Fibroblast of skin of back (primary cell): Measurements from ENCODE around the gene KRTAP5-5. TPM values are rescaled to one million over a fixed set of nuclear protein-coding genes. Genes with fewer than 3 reads are reported as not detected.
"Not testable (repeated sequence)": the region's sequence is repeated elsewhere in the genome, so short reads cannot be mapped to it uniquely, and the experiment has no call there.

ENCODE experiments used
- DNase-seq: peaks from one replicate; pipeline ENCODE4 v3.0.0-alpha.2; 2013
- polyA plus RNA-seq, 2 experiments: library from polyadenylated mRNA; unstranded; fragments of 120-200 nt; gene quantifications; one replicate each; pipeline ENCODE4 v1.2.1, GENCODE V29; 2013; ENCODE audit not compliant: insufficient read length in 2 of 2

Gene KRTAP5-5, protein sequence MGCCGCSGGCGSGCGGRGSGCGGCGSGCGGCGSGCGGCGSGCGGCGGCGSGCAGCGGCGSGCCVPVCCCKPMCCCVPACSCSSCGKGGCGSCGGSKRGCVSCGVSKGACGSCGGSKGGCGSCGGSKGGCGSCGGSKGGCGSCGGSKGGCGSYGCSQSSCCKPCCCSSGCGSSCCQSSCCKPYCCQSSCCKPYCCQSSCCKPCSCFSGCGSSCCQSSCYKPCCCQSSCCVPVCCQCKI
- not detected for polyA plus RNA-seq (2013, experiment 1 of 2; ENCODE audit: insufficient read length)
- polyA plus RNA-seq (2013, experiment 2 of 2; ENCODE audit: insufficient read length): not detected

DNA sequence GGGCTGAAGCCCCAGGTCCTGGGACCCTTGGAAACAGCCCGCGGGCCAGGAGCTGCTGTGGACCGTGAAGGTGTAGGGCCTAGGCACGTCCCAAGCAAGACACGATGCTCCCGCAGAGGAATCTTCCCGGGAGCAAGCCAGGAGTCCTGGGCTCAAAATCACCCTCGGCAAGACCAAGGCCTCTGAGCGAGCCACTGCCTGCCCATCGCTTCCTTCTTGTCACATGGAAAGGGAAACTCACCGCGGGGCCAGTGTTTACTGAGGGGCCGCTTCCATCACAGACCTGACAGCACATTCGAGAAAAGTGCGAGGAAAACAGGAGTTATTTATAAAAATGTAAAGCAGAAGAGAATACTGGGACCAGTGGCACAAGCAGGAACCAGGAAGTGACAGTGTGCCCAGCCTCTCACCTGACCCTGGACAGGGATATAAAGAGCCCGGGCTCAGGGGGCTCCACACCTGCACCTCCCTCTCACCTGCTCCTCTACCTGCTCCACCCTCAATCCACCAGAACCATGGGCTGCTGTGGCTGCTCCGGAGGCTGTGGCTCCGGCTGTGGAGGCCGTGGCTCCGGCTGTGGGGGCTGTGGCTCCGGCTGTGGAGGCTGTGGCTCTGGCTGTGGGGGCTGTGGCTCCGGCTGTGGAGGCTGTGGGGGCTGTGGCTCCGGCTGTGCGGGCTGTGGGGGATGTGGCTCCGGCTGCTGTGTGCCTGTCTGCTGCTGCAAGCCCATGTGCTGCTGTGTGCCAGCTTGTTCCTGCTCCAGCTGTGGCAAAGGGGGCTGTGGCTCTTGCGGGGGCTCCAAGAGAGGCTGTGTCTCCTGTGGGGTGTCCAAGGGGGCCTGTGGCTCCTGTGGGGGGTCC is at the start of gene KRTAP5-5:
KRTAP5-5 (plus strand) TSS at position 450 of the 860 bp plus-strand sequence; CDS start at position 516, 66 bp downstream.
- DNase-seq: no peak

DNA sequence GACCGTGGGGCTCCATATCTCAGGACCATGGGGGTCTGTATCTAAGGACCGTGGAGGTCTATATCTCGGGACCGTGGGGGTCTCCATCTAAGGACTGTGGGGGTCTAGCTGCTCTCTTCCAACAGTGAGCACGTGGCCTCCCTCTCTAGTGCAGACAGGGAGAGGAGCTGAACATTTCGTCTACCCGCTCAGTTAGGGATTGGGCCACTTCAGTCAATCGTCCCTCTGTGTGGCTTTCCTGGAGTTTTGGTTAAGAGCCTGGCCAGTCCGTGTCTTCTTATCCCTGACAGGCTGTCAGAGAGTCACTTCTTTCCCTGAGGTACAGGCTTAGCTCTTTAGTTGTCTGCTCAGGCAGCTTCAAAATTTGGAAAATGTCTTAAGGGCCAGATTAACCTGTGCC is 47.6 kb upstream of the KRTAP5-5 start:
- DNase-seq: no peak

DNA sequence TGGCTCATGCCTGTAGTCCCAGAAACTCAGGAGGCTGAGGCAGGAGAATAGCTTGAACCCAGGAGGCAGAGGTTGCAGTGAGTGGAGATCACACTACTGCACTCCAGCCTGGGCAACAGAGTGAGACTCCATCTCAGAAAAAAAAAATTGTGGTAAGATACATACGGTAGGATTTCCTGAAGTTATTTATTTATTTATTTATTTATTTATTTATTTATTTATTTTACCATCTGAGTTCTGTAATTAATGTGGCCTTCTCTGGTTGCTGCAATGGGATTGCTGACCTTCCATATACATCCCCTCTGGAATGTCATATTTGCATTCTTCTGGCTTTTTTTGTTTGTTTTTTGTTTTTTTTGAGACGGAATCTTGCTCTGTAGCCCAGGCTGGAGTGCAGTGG is 46.7 kb upstream of the KRTAP5-5 start:
- DNase-seq: not testable (repeated sequence)

DNA sequence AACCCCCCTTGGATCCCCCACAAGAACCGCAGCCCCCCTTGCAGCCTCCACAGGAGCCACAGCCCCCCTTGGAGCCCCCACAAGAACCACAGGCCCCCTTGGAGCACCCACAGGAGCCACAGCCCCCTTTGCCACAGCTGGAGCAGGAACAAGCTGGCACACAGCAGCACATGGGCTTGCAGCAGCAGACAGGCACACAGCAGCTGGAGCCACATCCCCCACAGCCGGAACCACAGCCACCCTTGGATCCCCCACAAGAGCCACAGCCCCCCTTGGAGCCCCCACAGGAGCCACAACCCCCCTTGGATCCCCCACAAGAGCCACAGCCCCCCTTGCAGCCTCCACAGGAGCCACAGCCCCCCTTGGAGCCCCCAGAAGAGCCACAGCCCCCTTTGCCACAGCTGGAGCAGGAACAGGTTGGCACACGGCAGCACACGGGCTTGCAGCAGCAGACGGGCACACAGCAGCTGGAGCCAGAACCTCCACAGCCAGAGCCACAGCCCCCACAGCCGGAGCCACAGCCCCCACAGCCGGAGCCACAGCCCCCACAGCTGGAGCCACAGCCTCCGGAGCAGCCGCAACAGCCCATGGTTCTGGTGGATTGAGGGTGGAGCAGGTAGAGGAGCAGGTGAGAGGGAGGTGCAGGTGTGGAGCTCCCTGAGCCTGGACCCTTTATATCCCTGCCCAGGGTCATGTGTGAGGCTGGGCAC is 44.8 kb upstream of the KRTAP5-5 start, which contains the start of gene KRTAP5-1:
KRTAP5-1 (minus strand) TSS at position 623 of the 710 bp plus-strand sequence; CDS start at position 589, 34 bp downstream.
- DNase-seq: not testable (repeated sequence)

DNA sequence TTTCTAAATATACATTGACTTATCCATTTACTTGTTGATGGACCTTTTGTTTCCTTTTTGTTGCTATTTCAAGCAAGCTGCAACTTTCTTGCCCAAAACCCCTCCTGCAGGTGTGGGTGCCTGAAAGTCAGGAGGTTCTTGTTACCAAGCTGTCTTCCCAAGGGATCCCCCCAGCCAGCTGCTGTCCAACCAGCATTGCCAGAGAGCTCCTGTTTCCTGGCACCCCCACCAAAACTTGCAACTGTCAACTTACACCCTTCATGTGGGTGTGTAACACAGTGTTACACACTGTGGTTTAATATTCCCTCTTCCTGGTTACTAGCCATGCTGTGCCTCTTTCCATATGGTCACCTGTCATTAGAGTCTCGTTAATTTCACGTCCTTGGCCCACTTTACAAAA is 42.9 kb upstream of the KRTAP5-5 start:
- no peak for DNase-seq

DNA sequence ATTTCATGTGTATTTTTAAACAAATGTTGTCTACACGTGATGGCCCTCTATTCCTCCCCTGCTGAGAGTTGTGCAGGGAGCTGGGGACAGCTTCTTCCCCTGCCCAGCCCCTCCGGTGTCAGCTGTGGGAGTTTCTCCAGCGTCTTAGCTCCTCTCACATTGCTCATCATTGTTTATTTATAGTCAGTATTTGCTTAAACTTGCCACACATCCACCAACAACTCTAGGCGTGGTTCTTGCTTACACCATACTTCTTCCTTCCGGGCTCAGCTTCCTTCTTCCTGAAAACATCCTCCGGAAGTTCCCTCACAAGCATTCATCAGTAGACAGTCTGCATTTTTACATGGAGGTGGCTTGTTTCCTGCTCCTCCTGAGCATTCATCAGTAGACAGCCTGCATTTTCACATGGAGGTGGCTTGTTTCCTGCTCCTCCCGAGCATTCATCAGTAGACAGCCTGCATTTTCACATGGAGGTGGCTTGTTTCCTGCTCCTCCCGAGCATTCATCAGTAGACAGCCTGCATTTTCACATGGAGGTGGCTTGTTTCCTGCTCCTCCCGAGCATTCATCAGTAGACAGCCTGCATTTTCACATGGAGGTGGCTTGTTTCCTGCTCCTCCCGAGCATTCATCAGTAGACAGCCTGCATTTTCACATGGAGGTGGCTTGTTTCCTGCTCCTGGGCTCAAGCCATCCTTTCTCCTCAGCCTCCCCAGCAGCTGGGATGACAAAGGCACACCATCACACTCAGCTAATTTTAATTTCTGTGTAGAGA is 40.2 kb upstream of the KRTAP5-5 start:
- DNase-seq: not testable (repeated sequence)

DNA sequence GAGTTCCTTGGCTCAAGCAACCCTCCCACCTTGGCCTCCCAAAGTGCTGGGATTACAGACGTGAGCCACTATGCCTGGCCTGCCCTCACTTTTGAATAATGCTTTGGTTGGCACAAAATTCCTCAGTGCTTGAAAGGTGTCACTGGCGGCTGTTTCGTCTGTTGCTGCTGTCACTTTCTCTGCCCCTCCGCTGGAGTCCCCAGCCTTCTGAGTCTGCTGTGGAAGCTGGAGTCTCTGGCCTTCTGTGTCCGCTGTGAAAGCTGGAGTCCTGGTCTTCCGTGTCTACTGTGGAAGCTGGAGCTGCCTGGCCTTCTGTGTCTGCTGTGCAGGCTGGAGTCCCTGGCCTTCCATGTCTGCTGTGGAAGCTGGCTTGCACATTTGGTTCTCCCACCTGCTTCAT is 39.6 kb upstream of the KRTAP5-5 start:
- no peak for DNase-seq

DNA sequence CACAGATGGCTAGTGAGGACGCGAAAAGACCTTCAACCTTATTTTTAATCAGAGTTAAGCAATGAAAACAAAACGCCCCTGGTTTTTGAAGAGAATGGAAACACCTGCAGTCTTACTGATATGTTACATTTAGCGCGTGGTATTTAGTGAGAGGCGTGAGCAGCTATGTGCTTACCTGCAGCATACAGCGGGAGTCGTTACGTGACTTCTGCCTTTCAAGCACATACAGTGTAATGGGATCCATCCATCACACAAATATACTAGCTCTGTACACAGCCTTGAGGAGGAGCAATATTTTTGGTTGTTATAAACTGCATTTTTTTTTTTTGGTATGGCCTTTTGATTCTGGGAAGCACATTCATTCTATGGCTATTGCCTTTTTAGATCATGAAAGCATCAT is 36.9 kb upstream of the KRTAP5-5 start:
- DNase-seq: no peak

DNA sequence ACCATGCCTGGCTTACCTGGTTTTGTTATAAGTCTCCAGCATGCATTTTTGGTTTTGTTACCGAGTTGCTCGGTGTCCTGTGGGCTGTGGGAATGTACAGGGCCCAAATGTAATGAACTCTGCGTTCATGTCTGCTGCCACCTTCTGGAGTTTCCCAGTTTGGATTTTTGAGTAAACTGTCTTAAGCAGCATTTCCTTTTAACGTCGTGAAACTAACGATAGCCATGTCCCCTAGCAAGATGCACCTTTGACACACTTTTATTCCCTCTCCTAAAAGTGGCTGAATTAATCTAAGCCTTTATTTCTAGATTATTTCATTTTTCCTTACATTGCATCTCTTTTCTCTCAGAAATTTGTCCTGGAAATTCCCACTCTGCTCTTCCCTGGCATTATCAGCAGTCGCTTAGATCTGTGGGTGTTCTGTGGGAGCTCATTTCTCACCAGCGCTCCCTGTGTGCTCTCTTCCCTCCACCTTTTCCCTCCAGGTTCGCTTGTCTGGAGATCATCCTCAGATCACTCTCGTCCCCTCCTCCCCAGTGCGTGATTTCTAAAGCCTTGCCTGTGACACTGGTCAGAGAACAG is 33.5 kb upstream of the KRTAP5-5 start:
- not testable (repeated sequence) for DNase-seq

DNA sequence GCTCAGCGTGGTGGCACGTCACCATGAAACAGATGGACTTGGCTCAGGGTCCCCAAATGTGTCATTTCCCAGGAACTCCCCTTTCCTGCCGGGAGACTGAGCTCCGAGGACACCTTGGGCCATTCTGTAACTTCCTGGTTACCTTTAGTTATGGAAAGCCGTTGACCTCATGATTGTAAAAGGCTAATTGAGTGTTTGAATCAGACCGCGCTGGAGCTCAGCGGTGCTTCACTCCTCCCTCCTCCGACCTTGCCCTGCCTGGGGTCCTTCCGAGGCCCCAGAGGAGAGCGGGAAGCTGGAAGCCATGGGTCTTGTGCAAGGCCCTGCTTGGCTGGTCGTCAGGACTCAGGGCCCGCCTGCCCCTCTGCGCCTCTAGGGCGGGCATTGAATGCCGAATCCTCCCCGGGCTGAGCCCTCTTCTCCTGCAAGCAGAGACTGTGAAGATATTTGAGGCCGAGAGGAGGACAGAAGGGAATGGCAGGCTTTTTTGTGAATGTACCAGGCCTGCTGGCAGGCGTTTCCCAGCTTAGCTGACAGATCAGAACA is 32.9 kb upstream of the KRTAP5-5 start:
- not testable (repeated sequence) for DNase-seq

DNA sequence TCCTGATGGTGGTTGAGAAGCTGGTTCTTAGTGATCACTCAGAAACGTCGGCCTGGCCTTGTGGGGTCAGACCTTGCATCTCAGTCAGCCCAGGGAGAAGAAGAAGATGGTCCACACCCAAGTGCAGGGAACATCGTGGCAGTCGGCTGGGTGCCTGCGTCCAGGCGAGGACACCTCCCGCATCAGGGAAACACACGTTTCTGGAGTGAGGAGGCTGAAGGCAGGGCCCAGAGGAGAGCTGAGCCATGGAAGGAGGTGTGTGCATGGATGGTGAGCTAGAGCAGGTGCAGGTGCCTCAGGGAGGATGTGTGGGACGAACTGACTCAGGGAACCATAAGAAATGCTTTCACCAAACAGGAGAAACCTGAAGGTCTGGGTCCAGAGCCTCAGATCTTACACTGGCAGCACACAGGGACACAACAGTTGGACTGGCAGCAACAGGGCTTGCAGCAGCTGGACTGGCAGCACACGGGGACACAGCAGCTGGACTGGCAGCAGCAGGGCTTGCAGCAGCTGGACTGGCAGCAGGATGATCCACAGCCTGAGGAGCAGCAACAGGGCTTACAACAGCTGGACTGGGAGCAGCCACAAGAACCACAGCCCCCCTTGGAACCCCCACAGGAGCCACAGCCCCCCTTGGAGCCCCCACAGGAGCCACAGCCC is 32.1 kb upstream of the KRTAP5-5 start:
- DNase-seq: no peak

DNA sequence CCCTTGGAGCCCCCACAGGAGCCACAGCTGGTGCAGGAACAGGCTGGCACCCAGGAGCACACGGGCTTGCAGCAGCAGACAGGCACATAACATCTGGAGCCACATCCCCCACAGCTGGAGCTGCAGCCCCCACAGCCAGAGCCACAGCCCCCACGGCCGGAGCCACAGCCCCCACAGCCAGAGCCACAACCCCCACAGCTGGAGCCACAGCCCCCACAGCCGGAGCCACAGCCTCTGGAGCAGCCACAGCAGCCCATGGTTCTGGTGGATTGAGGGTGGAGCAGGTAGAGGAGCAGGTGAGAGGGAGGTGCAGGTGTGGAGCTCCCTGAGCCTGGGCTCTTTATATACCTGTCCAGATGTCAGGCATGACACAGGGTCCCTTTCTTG is 31.6 kb upstream of the KRTAP5-5 start, which contains the start of gene KRTAP5-2:
KRTAP5-2 (minus strand) TSS at position 301 of the 387 bp plus-strand sequence; CDS start at position 257, 44 bp downstream.
- no peak for DNase-seq

DNA sequence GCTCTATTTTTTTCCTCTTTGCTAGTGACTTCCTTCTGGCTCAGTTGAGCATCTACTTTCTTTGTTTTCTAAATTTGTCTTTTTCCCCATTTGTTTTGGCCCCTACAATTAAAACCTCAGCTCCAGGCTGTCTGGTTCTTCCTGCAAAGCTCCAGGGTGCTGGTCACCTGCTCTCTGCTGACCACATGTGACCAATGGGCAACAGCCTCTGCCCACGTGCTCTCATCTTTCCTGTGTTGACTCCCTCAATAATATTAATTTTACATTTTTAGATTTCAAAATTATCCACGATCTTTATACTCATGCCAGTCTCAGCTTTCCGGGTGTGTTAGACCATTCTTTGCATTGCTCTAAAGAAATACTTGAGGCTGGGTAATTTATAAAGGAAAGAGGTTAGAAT is 31.2 kb upstream of the KRTAP5-5 start:
- DNase-seq: not testable (repeated sequence)

DNA sequence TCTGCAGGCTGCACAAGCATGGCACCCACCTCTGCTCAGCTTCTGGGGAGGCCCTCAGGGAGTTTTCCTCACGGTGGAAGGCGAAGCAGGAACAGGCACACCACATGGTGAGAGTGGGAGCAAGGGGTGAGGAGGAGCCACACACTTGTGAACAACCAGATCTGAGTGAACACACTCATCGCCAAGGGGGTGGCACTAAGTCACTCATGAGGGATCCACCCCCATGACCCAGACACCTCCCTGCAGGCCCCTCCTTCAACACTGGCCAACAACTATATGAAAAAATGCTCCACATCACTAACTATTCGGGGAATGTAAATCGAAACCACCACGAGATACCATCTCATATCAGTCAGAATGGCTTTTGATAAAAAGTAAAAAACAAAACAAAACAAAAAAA is 30.8 kb upstream of the KRTAP5-5 start:
- DNase-seq: peak; percentile 37

DNA sequence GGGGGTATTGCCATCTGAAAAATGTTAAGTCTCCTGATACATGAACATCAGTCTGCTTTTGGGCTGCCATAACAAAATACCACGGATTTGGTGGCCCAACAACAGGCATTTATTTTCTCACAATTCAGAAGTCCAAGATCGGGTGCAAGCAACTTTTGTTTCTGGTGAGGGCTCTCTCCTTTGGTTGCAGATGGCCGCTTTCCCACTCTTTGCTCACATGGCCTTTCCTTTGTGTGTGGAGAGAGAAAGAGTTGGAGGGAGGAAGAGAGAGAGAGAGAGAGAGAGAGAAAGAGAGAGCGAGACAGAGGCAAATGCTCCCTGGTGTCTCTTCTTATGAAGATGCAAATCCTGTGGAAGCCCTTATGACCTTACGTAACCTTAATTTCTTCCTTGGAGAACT is 28.9 kb upstream of the KRTAP5-5 start:
- DNase-seq: no peak

DNA sequence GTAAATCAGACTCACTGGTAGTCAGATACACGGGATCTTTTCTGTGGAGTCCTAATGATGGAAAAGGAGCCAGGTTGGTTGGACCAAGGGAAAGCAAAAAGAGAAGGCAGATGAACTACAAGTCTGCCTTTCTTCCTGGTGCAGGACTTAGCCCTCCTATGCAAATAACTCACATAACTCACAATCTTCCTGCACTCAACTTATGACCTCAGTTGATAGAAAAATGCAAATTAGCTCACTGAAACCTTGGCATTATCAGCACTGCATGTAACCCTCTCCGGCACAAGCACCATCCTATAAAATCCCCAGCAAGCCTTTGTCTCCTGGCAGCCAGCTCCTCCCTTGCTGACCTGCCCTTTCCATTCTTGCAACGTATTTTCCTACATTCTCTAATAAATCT is 27.9 kb upstream of the KRTAP5-5 start:
- DNase-seq: not testable (repeated sequence)

DNA sequence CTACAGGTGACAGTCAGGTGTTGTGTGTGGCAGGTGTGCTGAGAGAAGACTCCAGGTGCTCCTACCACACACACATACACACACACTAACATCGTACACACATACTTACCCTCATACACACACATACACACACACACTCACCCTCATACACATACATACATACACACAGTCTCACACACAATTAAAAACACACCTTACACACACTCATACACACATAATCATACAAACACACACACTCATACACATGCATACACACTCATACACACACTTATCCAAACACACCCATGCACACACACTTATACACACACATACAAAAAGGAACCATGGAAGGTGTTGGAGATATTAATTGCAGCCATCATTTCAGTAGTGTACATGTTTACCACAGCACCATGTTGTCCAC is 25.9 kb upstream of the KRTAP5-5 start:
- no peak for DNase-seq

DNA sequence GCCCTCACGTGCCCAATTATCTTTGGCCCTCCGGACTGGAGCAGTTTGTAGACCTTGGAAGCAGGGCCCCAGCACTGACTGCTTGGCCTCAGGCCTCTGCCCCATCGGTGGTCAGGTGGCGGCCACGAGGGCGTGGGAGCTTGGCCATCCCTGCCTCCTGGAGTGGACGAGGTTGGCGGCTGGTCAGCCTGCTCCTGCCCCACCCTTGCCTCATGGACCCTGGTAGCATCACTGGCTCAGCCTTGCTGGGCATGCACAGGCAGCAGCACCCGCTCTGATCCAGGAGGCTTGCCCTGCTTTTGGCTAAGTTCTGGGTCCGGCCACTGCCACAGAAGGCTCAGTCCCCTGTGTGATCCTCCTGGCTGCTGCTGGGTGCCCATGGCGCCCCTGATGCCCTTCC is 25.4 kb upstream of the KRTAP5-5 start:
- DNase-seq: no peak

DNA sequence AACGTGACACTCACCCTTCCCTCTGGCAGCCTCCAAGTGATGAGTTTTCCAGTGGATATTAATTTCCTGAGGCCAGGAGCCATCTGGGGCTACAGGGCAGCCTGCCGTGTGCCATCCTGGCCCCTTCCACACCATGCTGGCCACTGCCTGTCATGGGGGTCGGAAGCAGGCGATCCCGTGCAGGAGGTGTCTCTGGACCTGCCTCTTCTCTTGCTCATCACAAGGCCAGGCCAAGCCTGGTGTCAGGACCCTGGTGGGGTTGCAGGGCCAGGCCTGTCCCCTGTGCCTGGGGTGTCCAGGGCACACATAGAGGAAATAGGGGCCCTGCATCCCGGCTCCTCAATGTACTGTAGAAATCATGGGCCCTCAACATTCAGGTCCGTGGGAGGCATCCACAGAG is 24.9 kb upstream of the KRTAP5-5 start:
- DNase-seq: no peak

DNA sequence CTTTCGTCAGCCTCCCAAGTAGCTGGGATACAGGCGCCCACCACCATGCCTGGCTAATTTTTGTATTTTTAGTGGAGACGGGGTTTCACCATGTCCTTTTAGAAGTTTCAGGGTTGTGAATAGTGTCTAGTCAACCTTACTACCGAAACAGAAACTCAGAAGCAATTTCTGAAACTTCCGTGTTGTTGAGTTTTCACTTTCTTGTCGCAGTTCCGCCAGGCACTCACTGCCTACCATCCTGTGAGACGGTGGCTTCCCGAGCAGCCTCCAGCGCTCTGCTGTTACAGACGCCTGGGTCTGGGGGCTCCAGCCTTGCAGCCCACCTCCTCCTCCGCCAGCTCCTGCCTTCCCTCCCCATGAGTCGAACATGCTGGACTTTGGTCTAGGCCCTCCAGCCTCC is 23.7 kb upstream of the KRTAP5-5 start:
- DNase-seq: not testable (repeated sequence)
